GM18526 (cell line): ENCODE measurements around the gene CBLL2.

Experiments used
- POLR2A ChIP-seq: IDR thresholded peaks from 3 replicates; pipeline ENCODE4 v1.6.1; 2011; ENCODE audit not compliant: insufficient read length; ENCODE audit errors: extremely low read depth

The CBLL2 gene

GRCh38 chrX:22315151-22315550 lies 42.4 kb downstream of the CBLL2 start:
- TF ChIP-seq POLR2A, result no peak

GRCh38 chrX:22320236-22320873 lies 47.6 kb downstream of the CBLL2 start:
- no peak for TF ChIP-seq POLR2A

DNA sequence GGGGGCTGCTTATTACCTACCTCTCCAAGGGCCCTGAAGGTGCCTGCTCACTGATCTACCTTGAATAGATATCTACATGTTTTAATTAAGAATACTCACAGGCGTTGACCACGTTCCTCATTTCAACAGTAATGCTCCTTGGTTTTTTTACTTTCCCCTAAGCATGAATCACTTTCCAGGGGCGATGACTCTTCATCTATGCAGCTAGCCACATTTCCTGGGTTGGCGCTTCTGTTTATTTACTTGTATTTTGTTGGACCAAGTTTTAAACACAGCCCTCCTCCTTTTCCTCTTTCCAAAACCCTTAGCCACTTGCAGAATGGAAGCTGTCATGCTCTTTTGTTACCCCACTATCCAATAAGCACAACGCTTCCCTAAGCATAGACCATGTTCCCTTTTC lies 50.8 kb downstream of the CBLL2 start:
- TF ChIP-seq POLR2A, result no peak
